HPDE6-E6E7 (cell line): ENCODE data around the gene SNX32.

Experiments
- DNase-seq: peaks from one replicate; pipeline ENCODE4 v3.0.0; 2011; ENCODE audit warnings: missing footprints; ENCODE audit errors: extremely low spot score

SNX32 gene

GRCh38 chr11:65854852-65855837, 21.4 kb downstream of the SNX32 start:
- DNase-seq, result no peak

- no peak for DNase-seq
Observed at GRCh38 chr11:65855927-65856363, 22.2 kb downstream of the SNX32 start.

- no peak for DNase-seq
Observed at GRCh38 chr11:65856689-65857499, 23.1 kb downstream of the SNX32 start.

GRCh38 chr11:65857500-65857852, 23.7 kb downstream of the SNX32 start:
- no peak for DNase-seq

GRCh38 chr11:65857853-65858680, 24.3 kb downstream of the SNX32 start, which contains the start of gene CFL1:
Gene CFL1 (minus strand): TSS chr11:65858180. CDS start chr11:65858099, 81 bp downstream.
- peak; percentile 85 for DNase-seq

- DNase-seq, result no peak
Observed at GRCh38 chr11:65858681-65859087, 24.9 kb downstream of the SNX32 start.

GRCh38 chr11:65859095-65859811, 25.5 kb downstream of the SNX32 start:
- DNase-seq, result peak; percentile 86

GRCh38 chr11:65859812-65860277, 26.1 kb downstream of the SNX32 start:
- no peak for DNase-seq

- DNase-seq, result peak; percentile 92
Observed at GRCh38 chr11:65860278-65861164, 26.8 kb downstream of the SNX32 start, which contains the start of gene MUS81. Gene MUS81 (plus strand): TSS chr11:65860433. CDS start chr11:65860754, 321 bp downstream.

GRCh38 chr11:65861165-65861505, 27.4 kb downstream of the SNX32 start:
- DNase-seq, result no peak

- no peak for DNase-seq
Observed at GRCh38 chr11:65861533-65862183, 27.9 kb downstream of the SNX32 start.

- DNase-seq, result no peak
Observed at GRCh38 chr11:65862191-65862735, 28.5 kb downstream of the SNX32 start.

GRCh38 chr11:65862941-65863888, 29.5 kb downstream of the SNX32 start:
- DNase-seq, result no peak

- DNase-seq, result no peak
Observed at GRCh38 chr11:65863889-65864705, 30.3 kb downstream of the SNX32 start.

GRCh38 chr11:65864706-65865471, 31.1 kb downstream of the SNX32 start:
- DNase-seq, result no peak

GRCh38 chr11:65865550-65866172, 31.9 kb downstream of the SNX32 start:
- no peak for DNase-seq
